H7 (cell line): ENCODE results near the gene HDAC11. TPM values are rescaled to one million over a fixed set of nuclear protein-coding genes. Genes with fewer than 3 reads are reported as not detected.
A peak's percentile ranks its signal among the peaks of the same experiment; 100 is the strongest.

Experiments used
- DNase-seq: peaks from one replicate; pipeline ENCODE4 v3.0.0; 2012
- H3K27me3 ChIP-seq: 2 replicates; pipeline ENCODE4 v1.6.0; 2011; ENCODE audit warnings: mild to moderate bottlenecking, low read length; ENCODE audit not compliant: control insufficient read depth, insufficient read depth
- H3K36me3 ChIP-seq: replicated peaks from 2 replicates; pipeline ENCODE4 v1.5.1; 2011; ENCODE audit warnings: low read length; ENCODE audit not compliant: control insufficient read depth, insufficient read depth
- H3K4me3 ChIP-seq: 2 replicates; pipeline ENCODE4 v1.5.1; 2011; ENCODE audit warnings: low read depth, mild to moderate bottlenecking, control low read depth, low read length, moderate library complexity; ENCODE audit not compliant: insufficient read depth
- total RNA-seq: library from RNA; depleted of rRNA; stranded (reverse); fragments of >200 nt; shearing (Covaris generic); gene quantifications from 2 replicates; pipeline ENCODE4 v1.2.3, GENCODE V29; 2014

HDAC11 gene
- total RNA-seq, 1 experiment from 2014 or later, result 14.7 TPM

- H3K4me3 ChIP-seq, result no peak overlapping the region
- H3K27me3 ChIP-seq, result no peaks in the 10 kb centered on the region
- DNase-seq, result no peak
- no peaks in the 10 kb centered on the region for H3K36me3 ChIP-seq
These were observed 25.3 kb downstream of the HDAC11 start for GRCh38 chr3:13505147-13506130.

GRCh38 chr3:13506239-13506638, 26.1 kb downstream of the HDAC11 start:
- H3K4me3 ChIP-seq, result no peak overlapping the region
- H3K36me3 ChIP-seq, result no peaks in the 10 kb centered on the region
- H3K27me3 ChIP-seq, result no peaks in the 10 kb centered on the region
- no peak for DNase-seq

- H3K27me3 ChIP-seq, result no peaks in the 10 kb centered on the region
These were observed 26.6 kb downstream of the HDAC11 start for GRCh38 chr3:13506680-13507079.

GRCh38 chr3:13507247-13507569, 27.1 kb downstream of the HDAC11 start:
- H3K4me3 ChIP-seq, result no peak overlapping the region
- peak; percentile 60 for DNase-seq
- H3K27me3 ChIP-seq, result no peaks in the 10 kb centered on the region
- no peaks in the 10 kb centered on the region for H3K36me3 ChIP-seq

More at GRCh38 chr3:13506680-13507079, 26.6 kb downstream of the HDAC11 start:
- Histone ChIP-seq H3K4me3 (no peak overlapping the region), H3K36me3 (no peaks in the 10 kb centered on the region)
- no peak for DNase-seq

GRCh38 chr3:13507570-13508339, 27.6 kb downstream of the HDAC11 start:
- peak; percentile 89 for DNase-seq
- no peak overlapping the region for H3K4me3 ChIP-seq

GRCh38 chr3:13508496-13508895, 28.4 kb downstream of the HDAC11 start:
- H3K27me3 ChIP-seq, result no peaks in the 10 kb centered on the region
- H3K4me3 ChIP-seq, result no peak overlapping the region
- no peaks in the 10 kb centered on the region for H3K36me3 ChIP-seq
- peak; percentile 42 for DNase-seq

More at GRCh38 chr3:13507570-13508339, 27.6 kb downstream of the HDAC11 start:
- H3K36me3 ChIP-seq, result no peaks in the 10 kb centered on the region
- H3K27me3 ChIP-seq, result no peaks in the 10 kb centered on the region

GRCh38 chr3:13509059-13509815, 29.1 kb downstream of the HDAC11 start:
- peak; percentile 46 for DNase-seq
- no peaks in the 10 kb centered on the region for H3K36me3 ChIP-seq
- no peaks in the 10 kb centered on the region for H3K27me3 ChIP-seq
- no peak overlapping the region for H3K4me3 ChIP-seq

- H3K27me3 ChIP-seq, result no peaks in the 10 kb centered on the region
- no peaks in the 10 kb centered on the region for H3K36me3 ChIP-seq
- H3K4me3 ChIP-seq, result no peak overlapping the region
- DNase-seq, result peak; percentile 47
These were observed 29.7 kb downstream of the HDAC11 start for GRCh38 chr3:13509816-13510192.

GRCh38 chr3:13512451-13512850, 32.3 kb downstream of the HDAC11 start:
- Histone ChIP-seq H3K27me3 (no peaks in the 10 kb centered on the region), H3K4me3 (no peak overlapping the region), H3K36me3 (no peaks in the 10 kb centered on the region)
- DNase-seq, result no peak

GRCh38 chr3:13513051-13513912, 33.2 kb downstream of the HDAC11 start:
- Histone ChIP-seq H3K27me3 (no peaks in the 10 kb centered on the region), H3K4me3 (no peak overlapping the region), H3K36me3 (no peaks in the 10 kb centered on the region)
- peak; percentile 64 for DNase-seq

GRCh38 chr3:13513913-13514517, 33.9 kb downstream of the HDAC11 start:
- H3K36me3 ChIP-seq, result no peaks in the 10 kb centered on the region
- DNase-seq, result no peak
- no peaks in the 10 kb centered on the region for H3K27me3 ChIP-seq

GRCh38 chr3:13514639-13515435, 34.7 kb downstream of the HDAC11 start:
- H3K4me3 ChIP-seq, result no peak overlapping the region
- H3K27me3 ChIP-seq, result no peaks in the 10 kb centered on the region
- DNase-seq, result no peak
- H3K36me3 ChIP-seq, result no peaks in the 10 kb centered on the region

More at GRCh38 chr3:13513913-13514517, 33.9 kb downstream of the HDAC11 start:
- H3K4me3 ChIP-seq, result no peak overlapping the region
